Parathyroid adenoma (tissue), 2 donors: Measurements from ENCODE around the gene SRGAP2C.
"Not testable (repeated sequence)": the region's sequence is repeated elsewhere in the genome, so short reads cannot be mapped to it uniquely, and the experiment has no call there.

Experiments used
- H2AFZ ChIP-seq: fragments of 300-600 bp; sonication (generic); one replicate; pipeline ENCODE4 v1.7.0; 2017; ENCODE audit warnings: antibody characterized with exemption, mild to moderate bottlenecking
- H3K27ac ChIP-seq: fragments of 300-600 bp; sonication (generic); one replicate; pipeline ENCODE4 v1.7.0; 2017
- H3K27me3 ChIP-seq: fragments of 300-600 bp; sonication (generic); one replicate; pipeline ENCODE4 v1.7.0; 2017; ENCODE audit warnings: low read length; ENCODE audit not compliant: control insufficient read depth, insufficient read depth
- H3K36me3 ChIP-seq: fragments of 300-600 bp; sonication (generic); one replicate; pipeline ENCODE4 v1.7.0; 2017; ENCODE audit warnings: low read length; ENCODE audit not compliant: control insufficient read depth, insufficient read depth
- H3K4me1 ChIP-seq: fragments of 300-600 bp; sonication (generic); one replicate; pipeline ENCODE4 v1.7.0; 2017; ENCODE audit warnings: control low read depth
- H3K4me2 ChIP-seq: fragments of 300-600 bp; sonication (generic); one replicate; pipeline ENCODE4 v1.7.0; 2017; ENCODE audit warnings: low read length
- H3K4me3 ChIP-seq: fragments of 300-600 bp; sonication (generic); one replicate; pipeline ENCODE4 v1.7.0; 2017; ENCODE audit warnings: low read depth, low read length
- H3K79me2 ChIP-seq: fragments of 300-600 bp; sonication (generic); one replicate; pipeline ENCODE4 v1.7.0; 2017; ENCODE audit warnings: control low read depth
- H3K9ac ChIP-seq: fragments of 300-600 bp; sonication (generic); one replicate; pipeline ENCODE4 v1.7.0; 2017; ENCODE audit warnings: mild to moderate bottlenecking
- H3K9me3 ChIP-seq: fragments of 300-600 bp; sonication (generic); one replicate; pipeline ENCODE4 v1.7.0; 2017; ENCODE audit warnings: low read length; ENCODE audit not compliant: control insufficient read depth
- donor health status: primary hyperparathyroidism.

Gene SRGAP2C

DNA sequence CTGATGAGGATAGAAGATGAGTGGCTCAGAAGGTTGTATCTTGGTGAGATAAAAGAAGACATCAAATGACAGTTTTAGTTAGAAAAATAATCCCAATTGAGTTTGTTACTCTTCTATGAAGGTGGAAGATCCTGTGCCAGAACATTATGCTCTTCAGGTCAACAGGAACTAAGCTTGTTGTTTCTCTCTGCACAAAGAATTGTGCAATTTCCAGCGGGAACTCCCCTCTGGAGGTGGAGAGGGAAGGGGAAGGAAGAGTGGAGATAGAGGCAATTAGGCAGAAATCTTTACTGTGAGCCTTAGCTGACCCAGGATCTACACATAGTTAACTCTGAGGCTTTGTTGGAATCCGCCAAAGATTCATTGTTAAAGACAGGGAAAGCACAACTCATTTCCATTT lies 77.4 kb downstream of the SRGAP2C start:
- H3K9ac ChIP-seq, H3K79me2 ChIP-seq, H3K4me1 ChIP-seq, H2AFZ ChIP-seq, H3K4me2 ChIP-seq, H3K27ac ChIP-seq, H3K27me3 ChIP-seq, H3K36me3 ChIP-seq, H3K9me3 ChIP-seq, H3K4me3 ChIP-seq: not testable (repeated sequence)

GRCh38 chr1:121263789-121264244 lies 79.0 kb downstream of the SRGAP2C start:
- H3K79me2 ChIP-seq, H2AFZ ChIP-seq: not testable (repeated sequence)

GRCh38 chr1:121267072-121267471 lies 82.3 kb downstream of the SRGAP2C start:
- H3K36me3 ChIP-seq, H3K4me3 ChIP-seq: not testable (repeated sequence)

More at GRCh38 chr1:121263789-121264244, 79.0 kb downstream of the SRGAP2C start:
- not testable (repeated sequence) for H3K4me2 ChIP-seq, H3K27ac ChIP-seq, H3K9me3 ChIP-seq, H3K27me3 ChIP-seq, H3K9ac ChIP-seq, H3K4me3 ChIP-seq, H3K4me1 ChIP-seq, H3K36me3 ChIP-seq

DNA sequence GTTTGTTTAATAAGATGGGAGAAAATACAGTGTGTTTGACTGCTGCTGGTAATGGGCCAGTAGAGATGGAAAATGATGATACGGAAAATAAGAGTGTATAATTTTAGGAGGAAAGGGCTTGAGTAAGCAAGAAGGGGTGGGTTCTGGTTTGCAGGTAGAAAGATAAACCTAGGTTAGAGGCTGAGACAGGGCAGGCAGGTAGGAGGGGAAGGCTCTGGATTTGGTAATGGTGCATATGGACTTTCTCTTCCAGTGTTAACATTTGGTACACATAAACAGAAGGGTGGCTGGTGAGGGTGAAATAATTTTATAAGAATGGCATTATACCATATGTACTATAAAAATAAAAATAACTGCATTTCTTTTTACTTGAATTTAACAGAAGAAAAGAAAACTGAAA lies 84.5 kb downstream of the SRGAP2C start:
- H3K27me3 ChIP-seq, H3K4me1 ChIP-seq, H3K9me3 ChIP-seq, H3K79me2 ChIP-seq, H3K4me3 ChIP-seq, H3K9ac ChIP-seq, H2AFZ ChIP-seq, H3K27ac ChIP-seq, H3K4me2 ChIP-seq, H3K36me3 ChIP-seq: not testable (repeated sequence)

More at GRCh38 chr1:121267072-121267471, 82.3 kb downstream of the SRGAP2C start:
- not testable (repeated sequence) for H3K4me2 ChIP-seq, H3K27ac ChIP-seq, H3K4me1 ChIP-seq, H3K9ac ChIP-seq, H2AFZ ChIP-seq, H3K9me3 ChIP-seq, H3K79me2 ChIP-seq, H3K27me3 ChIP-seq

DNA sequence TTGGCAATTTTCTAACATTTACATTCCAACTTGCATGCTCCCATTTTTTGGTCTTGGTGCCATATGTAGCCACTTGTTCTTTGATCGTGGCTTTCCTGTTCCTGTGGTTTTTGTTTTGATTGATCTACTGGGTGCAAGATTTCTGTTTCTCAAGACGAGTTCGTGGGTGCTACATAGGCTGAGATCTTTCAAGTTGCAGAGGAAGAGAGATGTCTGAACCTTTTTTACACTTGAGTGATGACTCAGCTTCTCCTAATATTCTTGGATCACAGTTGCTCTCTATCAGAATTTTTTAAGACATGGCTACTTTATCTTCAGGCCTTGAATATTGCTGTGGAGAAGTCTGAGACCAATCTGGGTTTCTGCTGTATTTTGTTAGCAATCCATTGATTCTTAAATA lies 85.2 kb downstream of the SRGAP2C start:
- not testable (repeated sequence) for H3K27me3 ChIP-seq, H2AFZ ChIP-seq, H3K4me1 ChIP-seq, H3K27ac ChIP-seq, H3K4me2 ChIP-seq, H3K9ac ChIP-seq, H3K79me2 ChIP-seq, H3K36me3 ChIP-seq, H3K9me3 ChIP-seq, H3K4me3 ChIP-seq

DNA sequence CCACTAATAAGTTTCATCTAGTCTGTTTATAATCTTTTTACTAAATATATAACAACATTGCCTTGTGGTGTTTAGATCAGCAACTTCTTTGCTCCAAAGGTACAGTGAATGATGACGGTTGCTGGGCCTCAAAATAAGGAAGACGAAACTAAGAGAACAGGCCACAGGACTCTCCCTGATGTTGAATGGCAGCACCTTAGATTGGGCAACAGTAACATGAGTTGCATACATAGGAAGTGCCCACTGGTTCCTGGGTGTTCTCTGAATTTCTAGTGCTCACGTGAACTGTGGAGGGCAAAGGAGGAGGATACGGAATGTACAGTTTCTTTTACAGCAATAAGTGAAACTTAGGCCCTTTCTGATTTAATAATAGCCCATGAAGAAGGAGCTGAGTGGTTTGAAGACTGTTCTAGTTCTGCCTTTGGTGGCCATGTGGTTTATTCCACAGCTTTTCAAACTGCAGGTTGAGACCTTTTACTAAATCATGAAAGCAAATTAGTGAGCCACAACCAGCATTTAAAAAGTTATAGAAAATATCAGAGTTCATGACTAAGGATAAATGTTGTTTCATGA lies 86.5 kb downstream of the SRGAP2C start:
- not testable (repeated sequence) for H3K79me2 ChIP-seq, H3K4me2 ChIP-seq, H3K27ac ChIP-seq, H3K9ac ChIP-seq, H3K4me1 ChIP-seq, H3K4me3 ChIP-seq, H3K9me3 ChIP-seq, H3K27me3 ChIP-seq, H2AFZ ChIP-seq, H3K36me3 ChIP-seq

DNA sequence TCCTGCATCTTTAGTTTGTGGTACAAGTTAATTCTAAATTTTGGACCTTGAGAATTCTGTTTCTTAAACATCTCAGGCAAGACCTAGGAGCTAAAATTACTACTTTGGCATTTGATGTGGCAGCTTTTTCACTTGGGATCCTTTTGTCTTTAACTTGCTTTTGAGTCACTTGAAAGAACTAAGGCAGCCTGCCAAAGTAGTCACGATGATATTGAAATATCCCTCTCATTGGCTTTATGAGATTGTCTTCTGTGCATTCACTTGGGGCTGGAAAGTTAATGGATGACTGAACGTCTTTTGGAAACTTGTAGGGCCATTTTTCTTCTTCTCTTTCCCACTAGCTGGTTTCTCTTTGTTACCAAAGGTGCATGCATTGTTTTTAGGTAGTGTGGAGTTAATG lies 90.7 kb downstream of the SRGAP2C start:
- not testable (repeated sequence) for H3K9ac ChIP-seq, H3K36me3 ChIP-seq, H3K4me2 ChIP-seq, H3K4me3 ChIP-seq, H3K4me1 ChIP-seq, H3K27me3 ChIP-seq, H3K9me3 ChIP-seq, H2AFZ ChIP-seq, H3K79me2 ChIP-seq, H3K27ac ChIP-seq

- peak overlapping the region; percentile 49 for H3K27ac ChIP-seq
- H2AFZ ChIP-seq, H3K4me1 ChIP-seq, H3K79me2 ChIP-seq, H3K4me3 ChIP-seq, H3K27me3 ChIP-seq, H3K9ac ChIP-seq, H3K4me2 ChIP-seq, H3K36me3 ChIP-seq, H3K9me3 ChIP-seq: not testable (repeated sequence)
These were observed 93.4 kb downstream of the SRGAP2C start for GRCh38 chr1:121278202-121278601.

DNA sequence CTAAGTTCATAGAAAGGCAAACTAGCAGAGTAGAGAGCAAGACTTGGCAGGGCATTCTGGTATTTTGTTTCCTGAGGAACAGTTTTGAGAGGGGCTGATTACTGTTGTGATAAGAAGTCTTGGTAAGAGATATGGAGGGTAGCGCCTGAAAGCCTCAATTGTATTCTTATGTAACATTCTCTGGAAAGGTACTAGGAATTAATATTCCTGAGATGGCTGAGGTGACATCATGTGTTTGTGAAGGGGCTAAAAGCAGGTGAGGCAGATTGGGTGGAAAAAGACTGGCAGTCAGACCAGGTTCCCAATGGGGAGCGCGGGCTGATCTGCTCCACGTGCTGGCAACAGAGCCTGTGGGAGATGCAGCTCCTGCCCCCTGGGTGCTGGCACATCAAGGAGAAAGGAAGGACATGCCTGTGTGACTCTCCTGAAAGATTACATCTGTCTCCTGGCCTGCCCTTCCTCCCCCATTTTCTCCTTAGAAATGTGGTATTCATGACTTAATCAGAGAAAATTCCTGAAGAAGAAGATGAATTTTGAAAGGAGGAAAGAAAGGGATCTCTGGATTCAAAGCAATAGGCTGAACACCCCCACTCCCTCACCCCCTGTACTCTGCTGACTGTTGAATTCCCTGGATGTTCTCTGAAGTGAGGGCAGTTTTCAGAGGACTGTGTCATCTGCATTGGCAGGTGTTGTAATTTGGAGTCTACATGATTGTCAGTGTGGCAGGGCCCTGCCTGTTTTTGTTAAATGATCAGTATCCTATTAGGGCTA lies 94.2 kb downstream of the SRGAP2C start:
- H3K4me2 ChIP-seq, H3K79me2 ChIP-seq, H3K36me3 ChIP-seq, H3K9me3 ChIP-seq, H2AFZ ChIP-seq, H3K4me1 ChIP-seq, H3K27me3 ChIP-seq, H3K9ac ChIP-seq, H3K4me3 ChIP-seq: not testable (repeated sequence)
- H3K27ac ChIP-seq, result peak overlapping the region; percentile 69

DNA sequence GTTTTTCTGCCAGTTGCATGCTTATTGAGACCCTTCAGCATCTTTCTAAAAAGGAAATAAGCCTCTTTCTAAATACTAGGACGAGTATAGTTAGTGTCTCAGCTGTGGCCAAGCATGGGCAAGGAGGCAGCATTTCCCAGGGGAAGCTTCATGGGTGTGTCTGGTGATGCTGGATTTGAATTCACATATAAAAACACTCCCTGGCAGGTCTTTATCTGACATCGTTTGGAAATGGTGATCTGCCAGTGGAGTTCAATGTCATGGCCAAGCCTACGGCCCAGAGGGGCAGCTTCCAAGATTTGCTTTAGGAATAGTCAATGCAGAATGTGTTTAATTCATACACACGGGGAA lies 94.7 kb downstream of the SRGAP2C start:
- not testable (repeated sequence) for H3K36me3 ChIP-seq, H3K4me2 ChIP-seq, H3K9ac ChIP-seq, H2AFZ ChIP-seq, H3K79me2 ChIP-seq, H3K4me1 ChIP-seq, H3K27me3 ChIP-seq, H3K9me3 ChIP-seq, H3K4me3 ChIP-seq
- peak overlapping the region; percentile 69 for H3K27ac ChIP-seq

GRCh38 chr1:121280699-121281317 lies 96.0 kb downstream of the SRGAP2C start:
- not testable (repeated sequence) for H3K27me3 ChIP-seq, H3K4me2 ChIP-seq, H3K36me3 ChIP-seq, H3K4me3 ChIP-seq, H3K9ac ChIP-seq, H2AFZ ChIP-seq, H3K27ac ChIP-seq, H3K9me3 ChIP-seq, H3K79me2 ChIP-seq, H3K4me1 ChIP-seq
